K562 (cell line): ENCODE data around the gene LIPT1. TPM values are rescaled to one million over a fixed set of nuclear protein-coding genes. Genes with fewer than 3 reads are reported as not detected.

Experiments
- ATAC-seq: fragments of 200-7000 bp; cut with Tn5 transposase; 3 replicates; pipeline ENCODE4 v1.9.1; 2020; ENCODE audit warnings: moderate library complexity
- BruUV-seq: library from RNA; stranded (reverse); fragments of 400-500 nt; replicated peaks from 2 replicates; lab custom pipeline; 2021; lab: Mats Ljungman, UMichigan
- CTCF ChIA-PET: fragments of 300-600 bp; formaldehyde crosslinking; extraction: SDS; loops from one replicate; lab custom pipeline; 2021; ENCODE audit warnings: low intra/inter-chr PET ratio; lab: Yijun Ruan, JAX
- POLR2A ChIA-PET: fragments of 300-600, 350-650 bp; sonication (Branson Sonifier 250); formaldehyde crosslinking; extraction: SDS; loops from one replicate; lab custom pipeline; 2021; ENCODE audit warnings: antibody characterized with exemption, inconsistent platforms; lab: Yijun Ruan, JAX
- DNase-seq, 4 experiments: peaks; one replicate each; pipeline versions ENCODE4 v3.0.0 to v3.0.0-alpha.2; 2011 to 2018; ENCODE audit warnings: low spot score in 3 of 4, mixed read lengths in 3 of 4; ENCODE audit errors: extremely low read depth in 1 of 4
- FAIRE-seq: peaks from 2 replicates; lab custom pipeline; 2011; peaks lifted over from hg19 to GRCh38; lab: Jason Lieb, UNC
- H2AFZ ChIP-seq: 2 replicates; pipeline ENCODE4 v1.6.0; 2011; ENCODE audit warnings: low read depth, low read length, control low read depth, inconsistent platforms
- H3K27ac ChIP-seq: fragments of 200-600 bp; 3 replicates; pipeline ENCODE4 v1.8.0; 2011; ENCODE audit warnings: low read depth, mild to moderate bottlenecking, control low read depth, inconsistent platforms, low read length, moderate library complexity, mixed read lengths; ENCODE audit errors: extremely low read depth
- H3K27me3 ChIP-seq, 2 experiments: fragments of 300-600 bp in 1 of 2; 2 replicates in 1 of 2; 3 replicates in 1 of 2; pipeline versions ENCODE4 v1.6.0 to v1.8.0; 2011; ENCODE audit warnings: inconsistent platforms in 2 of 2, low read length in 2 of 2, mild to moderate bottlenecking in 1 of 2, mixed read lengths in 1 of 2, moderate library complexity in 1 of 2; ENCODE audit not compliant: control insufficient read depth in 2 of 2, insufficient read depth in 2 of 2
- H3K36me3 ChIP-seq: fragments of 300-600 bp; 3 replicates; pipeline ENCODE4 v1.8.0; 2011; ENCODE audit warnings: mild to moderate bottlenecking, low read length, inconsistent platforms; ENCODE audit not compliant: control insufficient read depth, insufficient read depth
- H3K4me1 ChIP-seq, 2 experiments: fragments of 200-600 bp in 1 of 2; replicated peaks in 1 of 2; 2 replicates in 1 of 2; 3 replicates in 1 of 2; pipeline versions ENCODE4 v1.5.1 to v1.8.0; 2011; ENCODE audit warnings: inconsistent platforms in 2 of 2, low read length in 2 of 2, mild to moderate bottlenecking in 1 of 2, mixed read lengths in 1 of 2, moderate library complexity in 1 of 2; ENCODE audit not compliant: control insufficient read depth in 2 of 2, insufficient read depth in 2 of 2
- H3K4me2 ChIP-seq: 2 replicates; pipeline ENCODE4 v1.6.1; 2011; ENCODE audit warnings: low read length, control low read depth, inconsistent platforms, mixed read lengths; ENCODE audit not compliant: insufficient read depth
- H3K4me3 ChIP-seq: fragments of 200-600 bp; sonication (generic), shearing (Covaris generic); 2 replicates; pipeline ENCODE4 v1.5.1; 2016; ENCODE audit warnings: control low read depth, inconsistent platforms
- H3K79me2 ChIP-seq: fragments of 200-600 bp; 3 replicates; pipeline ENCODE4 v1.8.0; 2011; ENCODE audit warnings: low read length, inconsistent platforms; ENCODE audit not compliant: control insufficient read depth, insufficient read depth
- H3K9ac ChIP-seq, 2 experiments: 2 replicates each; pipeline versions ENCODE4 v1.6.0 to v1.6.1; 2011; ENCODE audit warnings: low read depth in 2 of 2, low read length in 2 of 2, control low read depth in 1 of 2, inconsistent platforms in 1 of 2, mild to moderate bottlenecking in 1 of 2, mixed read lengths in 1 of 2; ENCODE audit not compliant: insufficient read depth in 1 of 2
- H3K9me1 ChIP-seq: one replicate; pipeline ENCODE4 v1.6.0; 2011; ENCODE audit warnings: inconsistent platforms, mild to moderate bottlenecking, low read length, moderate library complexity; ENCODE audit not compliant: control insufficient read depth, insufficient read depth
- H3K9me3 ChIP-seq: replicated peaks from 2 replicates; pipeline ENCODE4 v1.5.1; 2011; ENCODE audit warnings: low read depth, low read length, inconsistent platforms; ENCODE audit not compliant: control insufficient read depth, insufficient read depth
- H4K20me1 ChIP-seq: replicated peaks from 2 replicates; pipeline ENCODE4 v1.6.1; 2011; ENCODE audit warnings: low read length, inconsistent platforms, mixed read lengths; ENCODE audit not compliant: control insufficient read depth, insufficient read depth
- C11orf30 ChIP-seq: fragments of 450-650 bp; IDR thresholded peaks from 2 replicates; pipeline ENCODE4 v1.6.1; 2016; ENCODE audit warnings: low read depth, mild to moderate bottlenecking
- KAT7 ChIP-seq: sonication (generic); formaldehyde crosslinking; IDR thresholded peaks from 2 replicates; pipeline ENCODE4 v1.8.0; 2022; ENCODE audit warnings: missing genetic modification reagents, mild to moderate bottlenecking, borderline replicate concordance
- MAFF ChIP-seq: IDR thresholded peaks from 2 replicates; pipeline ENCODE4 v1.6.1; 2012; ENCODE audit warnings: low read length, improper control_type of control experiment
- MAFG ChIP-seq: fragments of 450-650 bp; conservative IDR thresholded peaks from 2 replicates; pipeline ENCODE4 v1.6.1; 2016; ENCODE audit warnings: missing genetic modification characterization, missing compliant biosample characterization
- MXD1 ChIP-seq: fragments of 250-450 bp; sonication (Bioruptor Pico); IDR thresholded peaks from 2 replicates; pipeline ENCODE4 v1.8.0; 2021; ENCODE audit warnings: borderline replicate concordance, mild to moderate bottlenecking, moderate library complexity; ENCODE audit not compliant: poor library complexity, severe bottlenecking
- RHOXF2B ChIP-seq: fragments of 250-450 bp; sonication (Bioruptor Pico); conservative IDR thresholded peaks from 2 replicates; pipeline ENCODE4 v1.5.1; 2021
- ZNF316 ChIP-seq: fragments of 450-650 bp; IDR thresholded peaks from 2 replicates; pipeline ENCODE4 v1.6.1; 2016
- ZNF395 ChIP-seq: fragments of 200-800 bp; sonication (Bioruptor generic); IDR thresholded peaks from 2 replicates; pipeline ENCODE4 v1.6.1; 2017; ENCODE audit warnings: missing genetic modification characterization, missing compliant biosample characterization
- ZNF512 ChIP-seq: IDR thresholded peaks from 2 replicates; pipeline ENCODE4 v1.6.1; 2016; ENCODE audit warnings: missing genetic modification characterization, missing compliant biosample characterization
- WGBS: fragments of 100-300 bp; shearing (Covaris generic); methylation state at CpG from one replicate; pipeline ENCODE4 v1.1.6; 2016; ENCODE audit warnings: low coverage, mixed read lengths; ENCODE audit not compliant: insufficient coverage; ENCODE audit errors: missing lambda C conversion rate; 5-methylcytosine and 5-hydroxymethylcytosine counted together
- in situ Hi-C: fragments of 300-500 bp; cut with MboI; formaldehyde crosslinking; loops from 4 replicates; pipeline ENCODE4 v1.15.0; 2018; ENCODE audit warnings: inconsistent platforms, mixed read lengths
- intact Hi-C: fragments of 100-400 bp; cut with micrococcal nuclease; formaldehyde crosslinking; loops from 2 replicates; pipeline ENCODE4 v1.14.2; 2022
- polyA plus RNA-seq, 8 experiments: library from polyadenylated mRNA; depleted of rRNA in 4 of 8; stranded (reverse) in 5 of 8; unstranded in 3 of 8; fragments of >200 nt; fragmentation: Nextera tagmentation in 2 of 8; fragmentation: Illumina TruSeq in 1 of 8; extraction: Ambion mirVana in 2 of 8; extraction: Trizol in 1 of 8; gene quantifications; 2 replicates each; pipeline versions ENCODE4 v1.2.1 to v1.2.3, GENCODE V29; 2011 to 2014; ENCODE audit warnings: inconsistent platforms in 1 of 8, missing spikeins in 1 of 8
- total RNA-seq, 7 experiments: library from RNA; depleted of rRNA in 6 of 7; stranded (reverse); fragments of >200 nt in 6 of 7; fragmentation: Illumina TruSeq in 2 of 7; extraction: Trizol in 2 of 7; gene quantifications; 2 replicates each; pipeline versions ENCODE4 v1.2.1 to v1.2.3, GENCODE V29; 2011 to 2021; ENCODE audit warnings: low replicate concordance in 1 of 7

Gene LIPT1
- total and polyA plus RNA-seq, 9 of the 15 experiments (the other 6 are each of a cell fraction or from before 2014, with no cell fraction given): 6.4 to 18.3 (median 11.6) TPM

GRCh38 chr2:99111945-99112344 lies 42.8 kb upstream of the LIPT1 start:
- H4K20me1 ChIP-seq: no peaks in the 10 kb centered on the region
- no TSS peak for BruUV-seq
- no peak for ATAC-seq

More at GRCh38 chr2:99111945-99112344, 42.8 kb upstream of the LIPT1 start:
- no peak overlapping the region for H3K4me3 ChIP-seq
- 57% methylated on average over 1 of the region's 1 CpG for WGBS
- no peak for DNase-seq
- no peaks in the 10 kb centered on the region for H3K9me1 ChIP-seq
- 0 out of 5 replicates have a peak, but pooled peaks cover 0 to 2% of the 10 kb centered on the region in 2 experiments for H3K27me3 ChIP-seq
- in situ Hi-C loops: no loop called here
- ChIA-PET CTCF (no interaction called here), POLR2A (no interaction called here)
- H3K9ac ChIP-seq: no peak overlapping the region
- peaks cover 0 to 4% of the 10 kb centered on the region in 2 experiments; a peak in 1 of 5 replicates for H3K4me1 ChIP-seq
- H3K27ac ChIP-seq: no peak overlapping the region
- H3K79me2 ChIP-seq: no peaks in the 10 kb centered on the region
- H2AFZ ChIP-seq: no peak overlapping the region
- no peaks in the 10 kb centered on the region for H3K36me3 ChIP-seq
- TF ChIP-seq ZNF512 (tag): no peak
- no peak for TF ChIP-seq RHOXF2B (CRISPR knock-in tag)
- peak; percentile 59 for TF ChIP-seq MAFG (tag)
- no peak for TF ChIP-seq KAT7 (CRISPR knock-in tag)
- peak; percentile 55 for TF ChIP-seq C11orf30
- peak; percentile 81 for TF ChIP-seq ZNF316
- no peak for TF ChIP-seq ZNF395 (CRISPR knock-in tag)
- TF ChIP-seq MAFF: 0 out of 2 replicates have a peak, but pooled peaks have one; percentile 43
- TF ChIP-seq MXD1 (CRISPR knock-in tag): no peak
- TF ChIP-seq, all 486 proteins: peak for 4
- intact Hi-C loops: no loop called here
- FAIRE-seq: no peak
- Histone ChIP-seq H3K9me3 (no peaks in the 10 kb centered on the region), H3K4me2 (no peak overlapping the region)
